ENCODE data around the gene IQCE.

Gene IQCE

DNA sequence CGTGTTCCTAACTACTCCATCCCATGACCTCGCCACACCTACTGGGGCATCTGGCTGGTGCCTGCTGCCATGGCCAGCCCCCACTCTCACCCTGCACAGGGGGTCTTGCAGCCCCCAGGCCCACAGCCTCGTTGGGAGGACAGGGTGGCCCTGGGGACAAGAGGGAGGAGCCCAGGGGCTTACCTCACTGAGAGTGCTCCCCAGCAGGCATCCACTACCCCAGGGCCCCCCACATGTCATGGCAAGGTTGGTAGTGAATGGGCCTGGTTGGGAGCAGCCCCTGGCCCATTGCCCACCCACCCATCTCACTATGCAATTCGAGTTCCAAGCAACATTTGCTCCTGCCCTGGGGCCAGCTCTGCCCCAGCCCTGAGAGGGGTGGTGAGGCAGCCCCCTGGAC, 105.2 kb downstream of the IQCE start:
- Histone ChIP-seq H3K27ac (ENCODE audit: low read length) (no peak overlapping the region), H3K36me3 (ENCODE audit: control insufficient read depth in 2 of 2, insufficient read depth in 2 of 2, low read length in 2 of 2) (no peaks in the 10 kb centered on the region), H3K4me3 (ENCODE audit: low read length in 2 of 2) (no peak overlapping the region), H3K27me3 (ENCODE audit: control insufficient read depth in 1 of 2, insufficient read depth in 2 of 2, low read length in 2 of 2) (no peaks in the 10 kb centered on the region), H3K4me1 (ENCODE audit: control insufficient read depth, insufficient read depth, low read length) (peaks cover 5% of the 10 kb centered on the region), H3K9me3 (ENCODE audit: control insufficient read depth in 2 of 2, low read length in 2 of 2) (peaks cover 0 to 7% of the 10 kb centered on the region in 2 donors), H3K9ac (ENCODE audit: low read length in 2 of 2) (no peak overlapping the region)
